Fibroblast of the conjunctiva (primary cell): ENCODE measurements around the gene LURAP1L.

ENCODE experiments used
- DNase-seq: peaks from one replicate; pipeline ENCODE4 v3.0.0-alpha.2; 2010; ENCODE audit warnings: low read depth

LURAP1L gene

GRCh38 chr9:12813533-12813932 lies 38.7 kb downstream of the LURAP1L start:
- DNase-seq: no peak

DNA sequence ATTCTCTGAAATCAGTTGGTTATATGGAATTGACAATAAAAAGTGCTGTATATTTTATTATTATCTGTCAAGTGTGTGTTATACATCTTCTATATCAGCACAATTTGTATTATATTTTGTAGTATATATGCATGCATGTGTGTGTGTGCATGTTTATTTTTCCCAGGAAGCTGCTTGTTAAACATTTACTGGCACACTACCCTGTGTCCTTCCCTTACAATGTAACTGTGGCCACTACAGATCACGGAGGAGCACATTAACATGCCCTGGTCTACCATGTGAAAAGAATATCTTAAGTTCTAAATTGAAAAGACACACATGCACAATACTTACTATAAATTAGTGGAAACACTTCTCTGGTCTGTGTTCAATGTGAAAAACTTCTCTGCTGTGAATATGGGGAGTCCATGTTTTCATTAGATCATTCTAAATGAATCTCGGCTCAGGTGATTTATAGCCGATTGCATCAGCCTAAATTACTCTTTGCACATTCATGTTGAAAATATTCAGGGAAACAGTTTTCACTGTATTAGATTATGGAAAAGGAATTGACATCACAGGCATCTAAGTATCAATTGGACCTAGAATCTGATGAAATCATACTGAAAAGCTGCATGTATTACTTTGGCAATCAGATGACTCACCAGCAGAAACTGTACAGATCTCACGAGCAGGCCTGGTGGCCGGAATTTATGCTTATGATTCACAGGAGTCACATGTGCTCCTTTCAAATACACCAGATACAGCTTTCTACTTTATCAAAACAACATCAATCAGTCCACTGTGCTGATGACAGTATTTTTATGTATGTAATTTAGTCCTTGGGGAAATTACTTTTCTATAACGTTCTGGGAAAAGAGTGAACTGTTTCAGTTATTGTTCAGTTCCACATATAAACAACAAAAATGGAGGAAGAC lies 39.4 kb downstream of the LURAP1L start:
- peak; percentile 99 for DNase-seq

- no peak for DNase-seq
Measured at GRCh38 chr9:12814877-12815237, 40.0 kb downstream of the LURAP1L start.

- peak; percentile 53 for DNase-seq
Measured at GRCh38 chr9:12815888-12816287, 41.1 kb downstream of the LURAP1L start.

GRCh38 chr9:12816656-12817101 lies 41.9 kb downstream of the LURAP1L start:
- no peak for DNase-seq

DNA sequence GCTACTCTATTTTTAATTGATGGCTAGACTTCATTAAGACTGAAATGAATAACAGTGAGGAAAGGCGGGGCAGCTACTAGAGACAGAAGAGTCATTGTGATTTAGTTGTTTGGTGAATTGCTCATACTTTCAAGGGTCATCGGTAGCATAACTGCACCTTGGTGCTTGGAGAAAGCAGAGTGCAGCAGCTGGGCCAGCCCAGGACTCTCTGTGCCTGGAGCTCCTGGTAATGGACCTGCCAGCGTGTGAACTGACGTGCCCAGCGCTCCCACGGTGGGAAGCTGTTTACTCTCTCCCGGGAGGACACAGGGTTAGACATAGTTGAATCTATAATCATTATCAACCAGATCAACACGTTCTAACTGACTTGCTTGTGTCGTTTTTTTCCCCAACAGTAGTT lies 42.9 kb downstream of the LURAP1L start:
- DNase-seq: no peak

DNA sequence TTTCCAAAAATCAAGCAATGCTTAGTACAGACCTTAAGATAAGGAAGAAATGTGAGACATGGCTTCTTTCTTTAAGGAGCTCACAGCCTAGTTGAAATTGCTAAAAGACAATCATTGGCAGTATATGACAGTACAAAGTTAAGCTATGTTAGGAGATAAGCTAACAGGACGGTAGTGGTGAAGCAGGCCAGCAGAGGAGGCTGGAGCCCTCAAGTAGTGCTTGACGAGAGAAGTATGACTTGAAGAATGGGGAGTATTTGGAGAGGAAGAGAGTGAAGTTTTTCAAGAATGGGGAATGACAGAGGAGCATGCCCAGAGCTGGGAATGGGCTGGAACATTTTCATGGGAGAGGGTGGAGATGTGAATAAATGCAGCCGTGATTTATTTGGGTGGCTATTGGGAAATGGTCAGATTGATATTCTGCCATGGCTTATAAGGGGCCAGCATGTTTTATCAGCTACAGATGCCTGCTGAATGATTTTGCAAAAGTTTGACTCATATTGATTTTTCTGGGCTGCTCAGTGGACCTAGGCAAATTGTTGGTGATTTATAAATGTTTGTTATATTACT lies 43.7 kb downstream of the LURAP1L start:
- DNase-seq: no peak

DNA sequence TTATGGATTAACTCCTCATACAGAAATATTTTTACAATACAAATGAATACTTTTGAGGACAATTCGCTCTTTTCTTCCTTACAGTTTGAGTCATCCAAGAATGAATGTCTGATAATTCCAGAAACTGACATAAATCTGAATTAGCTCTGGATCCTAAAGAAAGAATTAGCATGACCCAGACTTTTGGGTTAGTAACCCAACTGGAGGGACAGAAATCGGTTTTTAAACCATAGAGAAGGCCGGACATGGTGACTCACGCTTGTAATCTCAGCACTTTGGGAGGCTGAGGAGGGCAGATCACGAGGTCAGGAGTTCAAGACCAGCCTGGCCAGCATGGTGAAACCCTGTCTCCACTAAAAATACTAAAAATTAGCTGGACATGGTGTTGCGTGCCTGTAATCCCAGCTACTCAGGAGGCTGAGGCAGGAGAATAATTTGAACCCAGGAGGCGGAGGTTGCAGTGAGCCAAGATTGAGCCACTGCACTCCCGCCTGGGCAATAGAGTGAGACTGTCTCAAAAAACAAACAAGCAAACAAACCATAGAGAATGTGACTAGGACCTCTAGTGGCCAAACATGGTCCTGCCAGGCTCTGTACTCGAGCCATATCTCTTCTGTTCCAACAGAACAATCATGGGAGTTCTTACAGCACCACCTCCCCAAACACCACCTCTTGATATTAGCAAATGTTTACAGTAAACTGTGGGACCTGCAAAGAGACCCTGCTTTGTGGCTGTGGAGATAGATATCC lies 44.8 kb downstream of the LURAP1L start:
- DNase-seq: no peak

DNA sequence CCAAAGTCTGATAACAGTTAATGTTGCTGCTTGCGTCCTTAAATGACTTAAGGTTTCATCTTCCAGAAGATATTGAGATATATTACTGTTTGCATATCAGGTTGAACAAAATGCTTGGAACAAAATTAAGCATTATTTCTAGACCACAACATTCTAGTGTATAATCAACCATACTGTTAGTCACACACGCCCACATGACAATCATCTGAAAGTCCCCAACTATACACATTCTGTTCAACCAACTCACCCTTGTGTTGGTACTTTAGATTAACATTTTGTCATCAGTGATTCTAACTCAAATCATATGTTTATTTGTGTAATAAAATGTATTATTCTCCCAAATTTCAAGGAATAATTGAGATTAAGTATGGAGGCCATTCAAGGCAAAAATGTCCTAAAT lies 47.3 kb downstream of the LURAP1L start:
- no peak for DNase-seq

GRCh38 chr9:12826924-12827565 lies 52.2 kb downstream of the LURAP1L start:
- DNase-seq: no peak

DNA sequence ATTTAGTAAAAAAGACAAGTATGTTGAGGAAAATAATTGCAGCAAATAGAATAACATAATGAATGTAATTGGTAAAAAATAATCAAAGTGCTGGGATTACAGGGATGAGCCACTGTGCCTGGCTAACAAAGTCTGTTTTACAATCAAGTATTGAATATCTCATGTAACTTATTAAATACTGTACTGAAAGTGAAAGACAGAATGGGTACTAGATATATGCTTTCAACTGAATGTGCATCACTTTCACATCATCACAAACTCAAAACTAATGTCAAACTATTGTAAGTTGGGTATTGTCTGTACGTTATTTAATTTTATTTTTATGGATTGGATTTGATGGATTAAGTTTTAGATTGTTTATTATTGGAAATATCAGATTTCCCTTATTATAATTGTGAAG lies 58.9 kb downstream of the LURAP1L start:
- no peak for DNase-seq

DNA sequence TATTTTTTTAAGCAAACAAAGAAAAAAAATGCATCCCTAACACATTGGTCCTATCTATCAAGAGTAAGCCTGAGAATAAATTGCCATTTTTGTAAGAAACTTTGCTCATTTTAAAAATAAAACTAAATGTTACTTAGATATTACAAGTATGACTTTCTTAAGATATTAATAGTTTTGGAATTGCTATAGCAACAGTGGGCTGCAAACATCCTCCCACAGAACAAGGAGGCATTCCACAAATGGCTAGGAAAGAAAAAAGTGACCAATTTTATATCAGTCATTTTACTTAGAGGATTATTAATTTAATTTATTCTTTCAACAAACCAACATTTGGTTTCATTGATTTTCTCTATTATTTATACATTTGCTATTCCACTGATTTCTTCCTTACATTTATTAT lies 63.7 kb downstream of the LURAP1L start:
- no peak for DNase-seq

GRCh38 chr9:12843735-12844134 lies 68.9 kb downstream of the LURAP1L start:
- DNase-seq: no peak

DNA sequence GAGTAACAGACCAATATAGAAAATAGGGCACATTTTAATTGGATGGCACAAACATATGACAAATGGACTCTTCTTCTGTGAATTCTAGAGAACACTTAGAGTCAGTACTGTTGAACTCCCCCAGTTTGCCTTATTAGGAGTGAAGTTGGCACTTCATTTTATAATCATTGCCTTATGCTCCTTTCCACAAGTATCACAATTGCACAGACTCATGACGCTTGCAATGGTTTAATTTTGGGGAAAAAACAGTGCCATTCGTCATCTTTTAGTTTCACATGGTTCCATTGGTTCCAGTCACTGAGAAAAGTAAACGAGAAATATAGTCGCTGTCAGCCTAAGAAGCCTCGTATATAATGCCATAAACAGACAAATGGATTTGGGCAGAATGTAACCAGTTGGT lies 71.2 kb downstream of the LURAP1L start:
- no peak for DNase-seq

DNA sequence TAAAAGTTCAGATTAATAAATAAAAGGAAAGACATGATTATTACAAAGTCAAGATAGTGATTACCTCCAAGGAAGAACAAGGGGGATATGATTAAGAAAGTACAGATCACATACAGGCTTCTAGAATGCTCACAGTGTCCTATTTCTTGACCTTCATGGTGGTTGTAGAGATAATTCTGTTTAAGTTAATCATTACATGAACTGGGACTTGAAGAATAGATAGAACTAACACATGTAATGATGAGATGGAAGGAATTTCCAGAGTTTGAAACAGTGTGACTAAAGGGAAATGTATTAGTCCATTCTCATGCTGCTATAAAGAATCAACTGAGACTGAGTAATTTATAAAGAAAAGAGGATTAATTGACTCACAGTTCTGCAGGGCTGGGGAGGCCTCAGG lies 72.7 kb downstream of the LURAP1L start:
- DNase-seq: no peak

- no peak for DNase-seq
Measured at GRCh38 chr9:12849486-12850003, 74.7 kb downstream of the LURAP1L start.

- DNase-seq: no peak
Measured at GRCh38 chr9:12851341-12852090, 76.7 kb downstream of the LURAP1L start.

GRCh38 chr9:12853051-12853450 lies 78.2 kb downstream of the LURAP1L start:
- DNase-seq: no peak

- DNase-seq: no peak
Measured at GRCh38 chr9:12854221-12854620, 79.4 kb downstream of the LURAP1L start.

GRCh38 chr9:12855066-12855465 lies 80.2 kb downstream of the LURAP1L start:
- DNase-seq: no peak

DNA sequence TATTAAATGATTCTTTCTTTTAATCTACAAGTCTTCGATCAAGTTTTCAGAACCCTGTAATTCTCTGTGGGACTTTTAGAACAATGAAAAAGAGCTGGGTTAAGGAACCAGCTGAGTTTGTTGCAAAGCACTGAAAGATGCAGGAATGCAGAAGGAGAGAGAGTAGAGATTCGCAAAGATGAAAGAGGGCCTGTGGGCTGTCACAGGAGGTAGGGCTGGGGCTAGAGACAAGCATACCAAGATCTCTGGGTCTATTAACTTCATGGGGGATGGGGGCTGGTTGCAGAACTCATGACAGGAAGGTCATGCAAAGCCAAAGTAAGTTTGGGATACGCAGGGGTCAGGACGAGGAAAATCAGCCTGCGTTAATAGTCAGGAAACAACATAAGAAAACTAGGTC lies 81.8 kb downstream of the LURAP1L start:
- DNase-seq: no peak
